Germinal center (tissue), 1 donor: ENCODE data around the gene CABP1.

Experiments used
- DNase-seq: peaks from one replicate; pipeline ENCODE4 v3.0.0; 2012; ENCODE audit warnings: mixed read lengths, low spot score

Gene CABP1

DNA sequence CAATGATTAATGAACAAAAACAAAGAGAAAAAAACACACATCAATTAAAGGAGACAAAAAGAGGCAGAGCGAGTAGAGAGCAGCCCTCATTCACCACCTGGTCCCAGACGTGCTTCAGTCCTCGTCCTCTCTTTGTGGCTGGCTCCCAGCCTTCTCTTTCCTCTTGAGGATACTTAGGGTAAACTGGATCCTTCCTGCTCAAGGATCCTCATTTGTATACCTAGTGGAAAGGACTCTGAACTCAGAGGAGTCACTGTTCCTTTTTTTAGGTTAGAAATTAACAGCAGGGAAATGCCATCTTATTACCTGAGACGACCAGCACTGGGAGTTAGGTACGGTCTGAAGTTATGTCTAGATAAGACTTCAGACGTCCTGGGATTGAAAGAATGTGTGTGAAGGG is 56.2 kb downstream of the CABP1 start:
- no peak for DNase-seq

- DNase-seq, result no peak
Observed at GRCh38 chr12:120697344-120697743, 56.9 kb downstream of the CABP1 start.

DNA sequence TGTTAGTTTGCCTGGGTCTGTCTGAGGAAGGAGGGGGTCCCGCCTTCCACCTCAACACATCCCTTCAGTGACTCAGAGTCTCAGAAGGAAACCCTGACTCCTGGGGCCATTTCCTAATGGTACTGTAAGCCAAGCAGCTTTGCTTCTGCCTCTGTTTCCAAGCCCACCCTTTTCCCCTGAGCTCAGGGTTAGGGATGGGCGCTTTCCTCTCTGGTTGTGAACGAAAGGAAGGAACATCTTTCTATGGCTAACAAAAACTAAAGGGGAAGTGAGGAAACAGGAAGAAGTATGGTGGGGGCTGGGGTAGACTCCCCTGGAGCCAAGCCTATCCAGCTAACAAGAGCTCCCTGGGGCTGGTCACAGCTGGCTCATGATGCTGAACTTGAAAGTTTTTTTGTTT is 58.2 kb downstream of the CABP1 start:
- DNase-seq, result no peak

DNA sequence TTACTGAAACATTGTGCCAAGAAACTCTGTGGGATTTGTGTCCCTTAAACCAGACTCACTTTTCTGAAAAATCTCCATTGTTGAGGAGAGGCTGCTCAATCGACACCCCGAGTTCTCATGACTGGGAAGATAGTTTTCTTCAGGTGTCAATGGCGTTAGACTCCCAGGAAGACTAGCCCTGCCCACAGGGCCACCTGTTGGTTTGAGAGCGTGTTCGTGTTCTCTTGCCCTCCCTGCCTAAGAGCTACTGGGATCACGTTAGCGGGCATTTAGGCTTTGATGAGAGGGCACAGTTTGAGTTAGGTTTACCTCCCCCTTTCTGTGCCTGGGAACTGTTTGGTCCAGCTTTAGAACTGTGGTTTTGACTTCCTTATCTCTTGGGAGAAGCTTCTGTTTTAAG is 59.1 kb downstream of the CABP1 start:
- no peak for DNase-seq

DNA sequence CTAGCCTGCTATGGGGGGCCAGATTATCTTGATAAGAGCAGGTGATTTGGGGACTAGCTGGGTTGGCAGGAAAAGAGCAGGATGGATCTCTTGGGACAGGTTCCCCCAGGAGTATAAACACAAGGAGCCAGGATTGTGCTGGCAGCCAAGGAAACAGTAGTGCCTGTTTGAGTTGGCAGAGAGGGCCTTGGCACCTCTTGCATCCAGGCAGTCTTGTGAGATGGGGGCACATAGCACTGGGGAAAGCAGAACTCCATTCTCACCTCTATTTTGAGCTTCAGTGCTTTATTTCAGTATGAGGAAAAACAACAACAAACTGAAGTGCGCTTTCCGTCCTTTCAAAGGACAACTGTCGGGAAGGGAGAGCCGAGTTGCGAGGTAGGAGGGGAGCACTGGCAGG is 60.5 kb downstream of the CABP1 start:
- no peak for DNase-seq

DNA sequence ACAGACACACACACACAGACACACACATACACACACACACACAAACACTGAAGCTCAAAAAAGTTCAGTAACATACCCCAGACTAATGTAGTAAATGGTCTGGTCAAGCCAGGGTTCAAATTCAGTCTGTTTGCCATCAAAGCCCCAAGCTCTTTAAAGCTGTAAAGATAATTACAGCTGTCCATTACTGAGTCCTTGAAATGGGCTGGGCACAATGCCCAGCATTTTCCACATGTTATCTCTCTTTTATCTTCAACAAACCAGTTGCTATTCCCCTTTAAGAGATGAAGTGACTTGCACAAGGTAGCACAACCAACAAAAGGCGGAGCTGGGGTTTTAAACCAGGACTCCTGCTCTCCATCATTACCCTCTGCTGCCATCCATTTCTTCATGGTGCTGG is 62.2 kb downstream of the CABP1 start:
- DNase-seq, result no peak

DNA sequence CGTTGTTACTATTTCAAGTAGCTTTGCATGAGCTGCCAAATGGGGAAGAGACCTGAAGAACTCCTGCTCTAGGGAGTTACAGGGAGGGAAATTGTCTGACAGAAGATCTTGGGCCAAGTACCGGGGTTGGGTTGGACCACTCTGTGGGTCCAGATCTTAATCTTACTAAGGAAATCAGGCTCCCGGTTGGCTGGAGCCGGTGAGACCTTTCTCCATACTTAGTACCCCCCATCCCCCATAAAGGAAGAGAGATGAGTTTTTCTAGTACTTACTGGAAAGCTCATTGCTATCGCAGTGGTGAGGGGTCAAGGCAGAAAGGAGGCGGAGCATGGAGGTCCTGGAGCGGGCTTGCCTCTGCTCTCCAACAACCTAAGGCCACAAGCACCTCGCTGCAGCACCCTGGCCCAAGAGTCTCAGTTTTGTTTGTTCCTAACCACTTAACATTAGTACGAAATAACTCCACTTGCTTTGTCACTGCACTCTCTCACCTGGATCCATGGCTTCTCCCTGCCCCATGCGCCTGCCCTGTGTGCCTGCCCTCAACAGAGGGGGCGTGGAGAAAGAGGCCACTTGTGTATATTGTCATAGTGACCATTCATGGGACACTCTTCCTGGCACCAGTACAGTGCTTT is 63.0 kb downstream of the CABP1 start:
- no peak for DNase-seq

GRCh38 chr12:120705618-120706017 is 65.2 kb downstream of the CABP1 start:
- DNase-seq, result no peak

GRCh38 chr12:120706029-120706428 is 65.6 kb downstream of the CABP1 start:
- DNase-seq, result no peak

GRCh38 chr12:120708651-120709050 is 68.2 kb downstream of the CABP1 start:
- DNase-seq, result no peak

GRCh38 chr12:120710031-120710804 is 69.8 kb downstream of the CABP1 start, which contains the start of gene UNC119B:
UNC119B (plus strand) TSS chr12:120710458; CDS start chr12:120710475, 17 bp downstream.
- DNase-seq, result peak; percentile 87

- DNase-seq, result peak; percentile 35
Observed at GRCh38 chr12:120710805-120711296, 70.4 kb downstream of the CABP1 start.

DNA sequence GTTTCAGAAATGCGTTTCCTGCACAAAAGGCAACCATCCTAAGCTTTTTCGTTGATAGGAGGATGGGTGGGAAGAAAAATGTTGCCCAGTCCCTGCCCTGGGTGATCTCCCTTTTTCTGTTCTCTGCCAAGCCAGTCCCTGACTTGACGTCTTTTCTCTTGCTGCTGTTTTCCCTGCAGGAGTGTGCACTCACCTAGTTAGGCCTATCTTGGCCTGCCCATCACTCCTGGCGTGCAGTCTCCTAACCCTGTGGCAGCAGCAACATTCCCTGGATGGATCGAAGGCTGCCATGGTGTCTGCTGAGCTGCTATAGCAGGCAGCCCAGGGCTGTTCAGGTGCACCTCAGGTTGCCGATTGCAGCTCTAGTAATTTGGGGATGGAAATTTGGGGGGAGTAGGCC is 71.0 kb downstream of the CABP1 start:
- no peak for DNase-seq

DNA sequence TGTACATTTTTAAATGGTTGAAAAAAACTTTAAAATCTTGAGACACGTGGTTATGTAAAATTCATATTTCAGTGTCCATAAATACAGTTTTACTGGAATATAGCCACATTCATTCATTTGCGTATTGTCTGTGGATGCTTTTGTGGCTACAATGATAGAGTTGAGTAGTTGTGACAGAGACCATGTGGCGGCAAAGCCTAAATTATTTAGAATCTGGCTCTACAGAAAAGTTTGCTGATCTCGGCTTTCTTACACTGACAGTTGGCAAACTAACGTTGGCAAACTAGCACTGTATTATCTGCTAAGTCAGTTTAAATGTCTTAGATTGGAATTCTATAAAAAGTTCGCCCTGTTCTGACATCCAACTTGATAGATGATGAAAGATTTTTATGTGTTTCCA is 72.2 kb downstream of the CABP1 start:
- no peak for DNase-seq

DNA sequence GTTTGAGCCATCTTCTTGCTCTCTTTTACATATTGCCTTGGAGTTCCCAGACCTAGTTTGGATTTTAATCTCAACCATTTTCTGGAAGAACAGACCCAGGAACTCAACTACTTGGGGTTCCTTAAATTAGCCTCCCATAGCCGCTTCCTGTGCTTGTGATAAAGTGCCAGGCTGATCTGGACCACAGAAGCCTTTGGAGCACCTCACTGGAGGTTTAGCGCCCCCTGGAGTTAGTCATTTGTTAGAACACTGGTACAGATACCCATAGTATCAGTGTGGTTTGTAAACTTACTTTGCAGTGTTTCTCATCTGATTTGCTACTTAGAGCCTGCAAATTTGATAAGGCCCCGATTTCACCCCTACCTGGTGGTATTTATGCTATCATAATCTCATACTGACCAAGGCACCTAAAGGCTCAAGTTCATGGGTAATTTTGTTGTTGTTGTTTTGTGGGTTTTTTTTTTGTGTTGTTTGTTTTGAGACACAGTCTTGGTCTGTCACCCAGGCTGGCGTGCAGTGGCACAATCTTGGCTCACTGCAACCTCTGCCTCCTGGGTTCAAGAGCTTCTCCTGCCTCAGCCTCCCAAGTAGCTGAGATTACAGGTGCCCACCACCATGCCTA is 73.5 kb downstream of the CABP1 start:
- DNase-seq, result peak; percentile 78
